Activated naive CD8-positive, alpha-beta T cell (primary cell): Measurements from ENCODE around the gene RAB3C.

Experiments
- H3K27ac Mint-ChIP-seq: one replicate; pipeline ENCODE4 v1.8.0; 2021; ENCODE audit warnings: mixed read lengths
- H3K27me3 Mint-ChIP-seq: one replicate; pipeline ENCODE4 v1.8.0; 2021; ENCODE audit warnings: mixed read lengths
- H3K36me3 Mint-ChIP-seq: one replicate; pipeline ENCODE4 v1.8.0; 2021; ENCODE audit warnings: mixed read lengths
- H3K4me1 Mint-ChIP-seq: one replicate; pipeline ENCODE4 v1.8.0; 2021; ENCODE audit warnings: low read depth, mixed read lengths
- H3K4me3 Mint-ChIP-seq: one replicate; pipeline ENCODE4 v1.8.0; 2021; ENCODE audit warnings: mild to moderate bottlenecking, mixed read lengths
- H3K9me3 Mint-ChIP-seq: one replicate; pipeline ENCODE4 v1.8.0; 2021; ENCODE audit warnings: low read depth, mixed read lengths

RAB3C gene

DNA sequence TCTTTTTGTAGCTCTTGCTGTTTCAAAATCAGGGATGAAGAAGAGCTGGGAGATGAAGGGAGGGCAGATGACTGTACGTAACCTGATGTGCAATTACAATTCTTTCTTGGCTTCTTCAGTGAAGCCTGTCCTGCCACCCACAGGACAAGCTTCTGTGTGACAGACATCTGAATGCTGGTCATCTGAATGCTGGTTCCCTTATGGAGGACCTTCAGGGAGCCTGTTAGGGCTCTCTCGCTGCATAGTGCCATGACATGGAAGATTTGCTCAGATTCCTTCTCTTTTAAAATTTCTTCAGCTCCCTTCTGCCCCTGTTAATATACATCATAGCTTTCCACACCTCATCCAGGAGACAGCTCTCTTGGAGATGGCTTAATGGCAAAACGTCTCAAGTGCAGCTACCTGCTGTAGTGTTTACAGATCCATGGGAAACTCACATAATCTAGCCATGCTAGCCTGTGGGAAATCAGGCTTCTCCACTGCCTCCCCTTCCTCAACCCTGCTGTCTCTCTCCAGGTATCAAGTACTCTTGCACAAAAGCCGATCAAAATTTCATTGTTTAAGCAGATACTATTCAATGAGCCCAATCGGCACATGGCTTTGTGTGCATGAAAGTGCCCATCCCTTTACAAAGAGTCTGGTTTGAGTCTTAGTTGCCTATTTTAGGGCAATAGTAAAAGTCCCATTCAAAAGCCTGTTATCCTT is 134.6 kb downstream of the RAB3C start:
- Mint-ChIP-seq H3K36me3 (no peaks in the 10 kb centered on the region), H3K9me3 (peaks cover 7% of the 10 kb centered on the region), H3K4me1 (no peaks in the 10 kb centered on the region), H3K27me3 (peaks cover 6% of the 10 kb centered on the region), H3K27ac (no peak overlapping the region), H3K4me3 (no peak overlapping the region)

GRCh38 chr5:58718269-58718978 is 135.5 kb downstream of the RAB3C start:
- Mint-ChIP-seq H3K27me3 (peaks cover 6% of the 10 kb centered on the region), H3K9me3 (peaks cover 7% of the 10 kb centered on the region), H3K4me1 (no peaks in the 10 kb centered on the region), H3K4me3 (no peak overlapping the region), H3K27ac (no peak overlapping the region), H3K36me3 (no peaks in the 10 kb centered on the region)

GRCh38 chr5:58722160-58722559 is 139.3 kb downstream of the RAB3C start:
- Mint-ChIP-seq H3K4me3 (no peak overlapping the region), H3K4me1 (no peaks in the 10 kb centered on the region), H3K27ac (no peak overlapping the region), H3K36me3 (no peaks in the 10 kb centered on the region), H3K9me3 (no peaks in the 10 kb centered on the region), H3K27me3 (peaks cover 11% of the 10 kb centered on the region)

DNA sequence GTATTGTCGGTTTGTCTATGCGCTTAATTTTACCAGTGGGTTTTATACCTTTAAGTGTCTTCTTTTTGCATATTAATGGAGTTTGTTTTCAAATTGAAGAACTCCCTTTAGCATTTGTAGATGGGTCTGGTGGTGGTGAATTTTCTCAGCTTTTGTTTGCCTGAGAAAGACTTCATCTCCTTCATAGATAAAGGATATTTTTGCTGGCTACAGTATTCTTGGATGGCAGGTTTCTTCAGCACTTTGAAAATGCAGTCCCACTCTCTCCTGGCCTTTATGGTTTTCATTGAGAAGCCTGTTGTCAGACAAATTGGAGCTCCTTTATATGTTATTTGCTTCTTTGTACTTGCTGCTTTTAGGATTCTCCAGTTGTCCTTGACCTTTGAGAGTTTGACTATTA is 142.1 kb downstream of the RAB3C start:
- Mint-ChIP-seq H3K36me3 (no peaks in the 10 kb centered on the region), H3K4me1 (no peaks in the 10 kb centered on the region), H3K27me3 (peaks cover 6% of the 10 kb centered on the region), H3K9me3 (no peaks in the 10 kb centered on the region), H3K27ac (no peak overlapping the region), H3K4me3 (no peak overlapping the region)

GRCh38 chr5:58731641-58732040 is 148.8 kb downstream of the RAB3C start:
- Mint-ChIP-seq H3K36me3 (no peaks in the 10 kb centered on the region), H3K27me3 (peaks cover 3% of the 10 kb centered on the region), H3K4me3 (no peak overlapping the region), H3K9me3 (no peaks in the 10 kb centered on the region), H3K4me1 (no peaks in the 10 kb centered on the region), H3K27ac (no peak overlapping the region)

GRCh38 chr5:58735637-58736036 is 152.8 kb downstream of the RAB3C start:
- H3K4me1 Mint-ChIP-seq = no peaks in the 10 kb centered on the region
- H3K36me3 Mint-ChIP-seq = no peaks in the 10 kb centered on the region
- H3K27ac Mint-ChIP-seq = no peak overlapping the region
- no peaks in the 10 kb centered on the region for H3K9me3 Mint-ChIP-seq
- no peak overlapping the region for H3K4me3 Mint-ChIP-seq
- H3K27me3 Mint-ChIP-seq = peaks cover 2% of the 10 kb centered on the region

DNA sequence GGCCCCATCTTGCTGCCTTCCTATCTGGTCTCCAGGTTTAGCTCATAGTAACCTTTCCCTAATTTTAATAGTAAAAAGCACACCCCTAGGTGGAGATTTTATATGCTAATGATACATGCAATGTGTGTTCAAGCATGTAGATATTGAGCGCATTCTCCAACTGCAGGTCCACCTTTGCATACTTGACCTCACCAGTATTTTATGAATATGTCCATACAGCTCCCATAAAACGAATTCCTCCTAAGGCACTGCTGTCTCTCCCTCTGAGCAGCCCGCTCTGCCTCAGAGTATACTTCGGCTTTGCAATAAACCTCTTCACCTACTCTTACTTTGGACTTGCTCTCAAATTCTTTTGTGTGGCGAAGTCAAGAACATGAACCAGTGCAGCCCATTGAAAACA is 153.3 kb downstream of the RAB3C start:
- no peak overlapping the region for H3K27ac Mint-ChIP-seq
- no peaks in the 10 kb centered on the region for H3K9me3 Mint-ChIP-seq
- H3K4me1 Mint-ChIP-seq = no peaks in the 10 kb centered on the region
- H3K4me3 Mint-ChIP-seq = no peak overlapping the region
- H3K27me3 Mint-ChIP-seq = peaks cover 2% of the 10 kb centered on the region
- no peaks in the 10 kb centered on the region for H3K36me3 Mint-ChIP-seq

DNA sequence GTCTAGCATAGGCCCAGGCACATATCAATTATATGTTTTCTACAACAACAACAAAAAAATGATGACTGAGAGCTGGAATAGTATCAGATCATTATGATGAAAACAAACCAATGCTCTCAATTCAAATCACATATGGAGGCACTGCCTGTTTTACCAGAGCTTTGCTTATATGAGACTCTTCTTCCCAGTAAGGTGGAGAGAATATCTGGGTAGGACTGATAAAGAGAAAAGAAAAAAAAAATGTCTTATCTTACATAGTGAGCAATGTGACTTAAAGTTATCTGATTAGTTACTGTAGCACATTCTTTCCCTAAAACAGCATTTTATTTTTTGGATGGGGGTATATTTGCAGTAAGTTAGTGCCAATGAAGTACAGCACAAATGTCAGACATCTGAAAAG is 154.8 kb downstream of the RAB3C start:
- no peak overlapping the region for H3K27ac Mint-ChIP-seq
- peaks cover 4% of the 10 kb centered on the region for H3K27me3 Mint-ChIP-seq
- no peaks in the 10 kb centered on the region for H3K4me1 Mint-ChIP-seq
- H3K9me3 Mint-ChIP-seq = no peaks in the 10 kb centered on the region
- H3K36me3 Mint-ChIP-seq = no peaks in the 10 kb centered on the region
- no peak overlapping the region for H3K4me3 Mint-ChIP-seq

DNA sequence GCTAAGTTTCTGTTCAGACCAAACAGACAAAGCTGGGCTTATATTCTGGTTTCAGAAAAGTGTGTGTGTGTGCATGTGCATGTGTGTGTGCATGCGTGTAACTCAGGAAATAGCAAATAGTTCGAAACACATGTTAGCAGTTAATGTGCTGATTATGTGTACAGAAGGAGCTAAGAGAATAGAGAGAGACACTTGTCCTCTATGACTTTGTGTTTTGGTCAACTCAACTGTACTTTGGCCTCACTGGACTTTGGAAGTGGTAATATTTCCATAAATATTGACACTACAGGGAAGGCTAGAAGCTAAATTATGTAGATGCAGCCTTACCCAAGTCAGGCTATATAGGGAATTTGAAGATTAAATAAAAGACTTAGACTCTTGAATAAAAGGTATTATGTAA is 155.5 kb downstream of the RAB3C start:
- Mint-ChIP-seq H3K27ac (no peak overlapping the region), H3K27me3 (peaks cover 4% of the 10 kb centered on the region), H3K9me3 (no peaks in the 10 kb centered on the region), H3K4me1 (no peaks in the 10 kb centered on the region), H3K36me3 (no peaks in the 10 kb centered on the region), H3K4me3 (no peak overlapping the region)

- Mint-ChIP-seq H3K4me3 (no peak overlapping the region), H3K36me3 (no peaks in the 10 kb centered on the region), H3K27me3 (peaks cover 4% of the 10 kb centered on the region), H3K27ac (no peak overlapping the region), H3K9me3 (no peaks in the 10 kb centered on the region), H3K4me1 (no peaks in the 10 kb centered on the region)
Observed at GRCh38 chr5:58739051-58739450, 156.2 kb downstream of the RAB3C start.

- Mint-ChIP-seq H3K9me3 (no peaks in the 10 kb centered on the region), H3K4me1 (no peaks in the 10 kb centered on the region), H3K27ac (no peak overlapping the region)
Observed at GRCh38 chr5:58740956-58741355, 158.1 kb downstream of the RAB3C start.

DNA sequence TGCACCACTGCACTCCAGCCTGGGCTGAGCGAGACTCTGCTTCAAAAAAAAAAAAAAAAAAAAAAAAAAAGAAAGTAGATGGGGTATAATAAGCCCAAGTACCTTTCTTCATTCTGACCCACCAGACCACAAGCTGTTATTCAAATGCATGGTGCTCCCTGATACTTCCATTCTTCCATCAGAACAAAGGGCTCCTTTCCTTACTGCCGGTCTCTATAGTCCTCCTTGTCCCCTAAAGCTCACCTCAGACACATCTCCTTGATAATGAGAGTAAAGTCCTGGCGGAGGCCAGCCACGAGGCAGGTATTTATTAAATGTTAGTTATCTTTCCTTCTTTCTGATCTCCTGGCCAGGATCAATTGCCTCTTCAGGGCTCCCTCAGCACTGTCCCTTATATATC is 162.5 kb downstream of the RAB3C start:
- H3K9me3 Mint-ChIP-seq = no peaks in the 10 kb centered on the region
- peaks cover 2% of the 10 kb centered on the region for H3K27me3 Mint-ChIP-seq
- H3K27ac Mint-ChIP-seq = no peak overlapping the region
- no peaks in the 10 kb centered on the region for H3K4me1 Mint-ChIP-seq
- no peaks in the 10 kb centered on the region for H3K36me3 Mint-ChIP-seq
- H3K4me3 Mint-ChIP-seq = no peak overlapping the region

More at GRCh38 chr5:58740956-58741355, 158.1 kb downstream of the RAB3C start:
- peaks cover 2% of the 10 kb centered on the region for H3K27me3 Mint-ChIP-seq
- no peak overlapping the region for H3K4me3 Mint-ChIP-seq
- H3K36me3 Mint-ChIP-seq = no peaks in the 10 kb centered on the region

DNA sequence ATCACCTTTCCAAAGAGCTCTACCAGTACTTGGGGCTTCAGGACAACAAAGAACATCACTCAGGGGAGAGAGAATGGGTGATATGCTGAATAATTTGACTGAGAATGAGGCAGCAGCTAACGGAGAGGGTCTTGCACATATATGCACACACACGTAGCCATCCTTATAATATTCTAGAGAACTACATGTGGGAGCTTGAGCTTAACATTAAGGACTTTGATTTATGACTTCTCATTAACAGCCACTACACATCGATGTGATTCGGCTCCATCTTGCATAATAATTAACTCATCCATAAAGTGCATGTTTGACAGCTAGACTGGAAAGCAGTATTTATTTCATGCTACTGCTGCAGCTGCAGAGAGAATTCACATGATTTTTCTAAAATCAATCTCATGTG is 163.4 kb downstream of the RAB3C start:
- Mint-ChIP-seq H3K9me3 (no peaks in the 10 kb centered on the region), H3K27me3 (peaks cover 2% of the 10 kb centered on the region), H3K4me1 (no peaks in the 10 kb centered on the region), H3K27ac (no peak overlapping the region), H3K4me3 (no peak overlapping the region), H3K36me3 (no peaks in the 10 kb centered on the region)

- Mint-ChIP-seq H3K4me3 (no peak overlapping the region), H3K4me1 (no peaks in the 10 kb centered on the region), H3K27ac (no peak overlapping the region), H3K9me3 (no peaks in the 10 kb centered on the region), H3K27me3 (no peaks in the 10 kb centered on the region), H3K36me3 (no peaks in the 10 kb centered on the region)
Observed at GRCh38 chr5:58750036-58750435, 167.2 kb downstream of the RAB3C start.

DNA sequence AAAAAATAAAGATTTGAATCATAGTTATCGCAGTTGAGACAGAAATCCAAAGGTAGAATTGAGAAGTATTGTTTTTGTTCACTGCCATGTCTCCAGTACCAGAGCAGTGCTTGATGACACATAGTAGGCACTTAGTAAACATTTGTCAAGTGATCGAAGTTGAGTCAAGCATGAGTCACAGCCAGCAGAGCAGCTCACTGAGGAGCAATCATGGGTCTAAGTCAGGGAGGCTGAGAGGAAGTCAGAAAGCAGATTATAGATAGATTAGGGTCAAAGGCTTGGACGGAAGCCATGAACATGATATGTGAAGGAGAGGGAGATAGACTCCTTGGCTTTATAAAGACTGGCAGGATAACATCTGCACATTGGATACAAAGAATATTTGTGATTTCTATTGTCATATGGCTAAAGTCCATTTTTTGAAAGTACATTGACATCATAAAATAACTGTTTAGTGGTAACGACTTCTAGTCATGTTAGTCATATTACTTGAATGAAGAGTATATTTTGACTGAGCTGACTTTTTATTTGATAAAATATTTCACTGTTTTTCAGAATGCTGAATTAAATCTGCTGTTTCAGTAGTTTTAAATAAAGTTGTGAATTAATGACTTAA is 168.5 kb downstream of the RAB3C start:
- no peaks in the 10 kb centered on the region for H3K27me3 Mint-ChIP-seq
- no peak overlapping the region for H3K4me3 Mint-ChIP-seq
- H3K27ac Mint-ChIP-seq = no peak overlapping the region
- H3K36me3 Mint-ChIP-seq = no peaks in the 10 kb centered on the region
- no peaks in the 10 kb centered on the region for H3K9me3 Mint-ChIP-seq
- no peaks in the 10 kb centered on the region for H3K4me1 Mint-ChIP-seq
